Liver (tissue), 9 donors: Measurements from ENCODE around the gene AOPEP. TPM values are rescaled to one million over a fixed set of nuclear protein-coding genes. Genes with fewer than 3 reads are reported as not detected.

Experiments used
- DNase-seq: peaks from one replicate; pipeline ENCODE4 v3.0.0-alpha.2; 2017; ENCODE audit warnings: low spot score
- H3K27ac ChIP-seq, 2 donors: one replicate each; pipeline ENCODE4 v1.7.0; 2013; ENCODE audit warnings: inconsistent platforms in 2 of 2, low read length in 2 of 2, control low read depth in 1 of 2, low read depth in 1 of 2, mild to moderate bottlenecking in 1 of 2
- H3K27me3 ChIP-seq, 4 donors: one replicate each; pipeline versions ENCODE4 v1.6.1 to v1.7.0; 2013; ENCODE audit warnings: low read length in 3 of 4, inconsistent platforms in 1 of 4, mild to moderate bottlenecking in 1 of 4, moderate library complexity in 1 of 4; ENCODE audit not compliant: control insufficient read depth in 4 of 4, insufficient read depth in 4 of 4
- H3K36me3 ChIP-seq, 4 donors: one replicate each; pipeline versions ENCODE4 v1.6.1 to v1.7.0; 2013; ENCODE audit warnings: low read length in 3 of 4, mild to moderate bottlenecking in 3 of 4, low read depth in 1 of 4, moderate library complexity in 1 of 4; ENCODE audit not compliant: control insufficient read depth in 4 of 4, insufficient read depth in 3 of 4
- H3K4me1 ChIP-seq, 4 donors: one replicate each; pipeline versions ENCODE4 v1.6.1 to v1.7.0; 2013; ENCODE audit warnings: low read length in 3 of 4, mild to moderate bottlenecking in 3 of 4, moderate library complexity in 1 of 4; ENCODE audit not compliant: control insufficient read depth in 4 of 4, insufficient read depth in 4 of 4
- H3K4me3 ChIP-seq, 3 donors: one replicate each; pipeline versions ENCODE4 v1.6.1 to v1.7.0; 2013; ENCODE audit warnings: low read length in 3 of 3, control low read depth in 1 of 3, low read depth in 1 of 3, mild to moderate bottlenecking in 1 of 3
- H3K9ac ChIP-seq, 2 donors: one replicate each; pipeline ENCODE4 v1.7.0; 2013; ENCODE audit warnings: low read length in 2 of 2, mild to moderate bottlenecking in 2 of 2, moderate library complexity in 2 of 2, control low read depth in 1 of 2, low read depth in 1 of 2
- H3K9me3 ChIP-seq, 4 donors: one replicate each; pipeline versions ENCODE4 v1.6.1 to v1.7.0; 2013; ENCODE audit warnings: low read length in 3 of 4; ENCODE audit not compliant: control insufficient read depth in 4 of 4
- ATF3 ChIP-seq: IDR thresholded peaks from 2 replicates; pipeline ENCODE4 v1.6.1; 2016; ENCODE audit warnings: antibody characterized with exemption
- CTCF ChIP-seq: fragments of 150-350 bp; IDR thresholded peaks from 2 replicates; pipeline ENCODE4 v1.5.1; 2017; ENCODE audit warnings: improper control_type of control experiment, low read depth, low read length; ENCODE audit not compliant: missing input control
- EGR1 ChIP-seq, 2 donors: IDR thresholded peaks; 2 replicates each; pipeline ENCODE4 v1.6.1; 2016 to 2018; ENCODE audit warnings: antibody characterized with exemption in 2 of 2, low read depth in 2 of 2
- FOXA2 ChIP-seq: IDR thresholded peaks from 2 replicates; pipeline ENCODE4 v1.6.1; 2016; ENCODE audit warnings: antibody characterized with exemption
- GABPA ChIP-seq, 2 donors: IDR thresholded peaks in 1 of 2; conservative IDR thresholded peaks in 1 of 2; 2 replicates each; pipeline ENCODE4 v1.6.1; 2016; ENCODE audit warnings: antibody characterized with exemption in 2 of 2, mild to moderate bottlenecking in 1 of 2, moderate library complexity in 1 of 2
- HNF4A ChIP-seq, 2 donors: conservative IDR thresholded peaks; 2 replicates each; pipeline ENCODE4 v1.6.1; 2016; ENCODE audit warnings: antibody characterized with exemption in 2 of 2, mild to moderate bottlenecking in 2 of 2
- HNF4G ChIP-seq: IDR thresholded peaks from 2 replicates; pipeline ENCODE4 v1.6.1; 2016; ENCODE audit warnings: antibody characterized with exemption
- JUND ChIP-seq, 2 donors: IDR thresholded peaks; 2 replicates each; pipeline ENCODE4 v1.6.1; 2016; ENCODE audit warnings: antibody characterized with exemption in 2 of 2
- MAX ChIP-seq: IDR thresholded peaks from 2 replicates; pipeline ENCODE4 v1.6.1; 2016; ENCODE audit warnings: antibody characterized with exemption
- NR2F2 ChIP-seq: IDR thresholded peaks from 2 replicates; pipeline ENCODE4 v1.6.1; 2016; ENCODE audit warnings: antibody characterized with exemption
- RAD21 ChIP-seq, 2 donors: IDR thresholded peaks; 2 replicates each; pipeline ENCODE4 v1.6.1; 2016; ENCODE audit warnings: antibody characterized with exemption in 2 of 2, mild to moderate bottlenecking in 2 of 2
- REST ChIP-seq: IDR thresholded peaks from 2 replicates; pipeline ENCODE4 v1.6.1; 2016; ENCODE audit warnings: antibody characterized with exemption, mild to moderate bottlenecking
- RXRA ChIP-seq, 2 donors: IDR thresholded peaks; 2 replicates each; pipeline ENCODE4 v1.6.1; 2017 to 2018; ENCODE audit warnings: antibody characterized with exemption in 2 of 2, mild to moderate bottlenecking in 1 of 2
- SP1 ChIP-seq: IDR thresholded peaks from 2 replicates; pipeline ENCODE4 v1.6.1; 2018; ENCODE audit warnings: antibody characterized with exemption, mild to moderate bottlenecking
- TAF1 ChIP-seq: conservative IDR thresholded peaks from 2 replicates; pipeline ENCODE4 v1.6.1; 2016; ENCODE audit warnings: antibody characterized with exemption, mild to moderate bottlenecking
- YY1 ChIP-seq: IDR thresholded peaks from 2 replicates; pipeline ENCODE4 v1.6.1; 2016; ENCODE audit warnings: antibody characterized with exemption, mild to moderate bottlenecking
- ZBTB33 ChIP-seq: IDR thresholded peaks from 2 replicates; pipeline ENCODE4 v1.6.1; 2016; ENCODE audit warnings: antibody characterized with exemption
- WGBS: extraction: QIAGEN DNeasy Blood & Tissue Kit; methylation state at CpG from one replicate; pipeline ENCODE4 v1.1.7; 2013; 5-methylcytosine and 5-hydroxymethylcytosine counted together
- polyA plus RNA-seq, 2 donors: library from polyadenylated mRNA; stranded (reverse) in 1 of 2; unstranded in 1 of 2; fragments of 200-250 nt in 1 of 2; fragments of >200 nt in 1 of 2; fragmentation: Nextera tagmentation in 1 of 2; extraction: Ambion mirVana in 1 of 2; gene quantifications; one replicate each; pipeline versions ENCODE4 v1.2.1 to v1.2.3, GENCODE V29; 2013 to 2015
- total RNA-seq, 2 donors: library from RNA; depleted of rRNA; stranded (reverse); fragments of >200 nt; gene quantifications; one replicate each; pipeline ENCODE4 v1.2.3, GENCODE V29; 2014
- donor health status: healthy.
- donor health status: healthy.
- donor health status: healthy.
- donor health status: healthy.
- donor health status: healthy.

AOPEP gene
- total and polyA plus RNA-seq, 4 donors, result 22.2 to 77.1 (median 34.8) TPM

- TF ChIP-seq CTCF, result no peak
These were observed 403.2 kb downstream of the AOPEP start (continued) for GRCh38 chr9:95129476-95130291.

GRCh38 chr9:95130484-95130883 lies 404.0 kb downstream of the AOPEP start:
- Histone ChIP-seq H3K9ac (peak overlapping the region in 1 of 2 donors; percentile 75), H3K27ac (peak overlapping the region; percentile 37 to 51), H3K27me3 (no peaks in the 10 kb centered on the region), H3K4me3 (no peak overlapping the region), H3K4me1 (peaks cover 0 to 68% (median 53%) of the 10 kb centered on the region in 4 donors), H3K9me3 (no peaks in the 10 kb centered on the region), H3K36me3 (peaks cover 0 to 10% (median 4%) of the 10 kb centered on the region in 4 donors)
- DNase-seq, result no peak
- 39% methylated on average over 5 of the region's 5 CpGs for WGBS
- TF ChIP-seq EGR1 (IDR thresholded peaks at IDR 0.05; ENCODE audit: low read depth in 2 of 2), result no peak
- TF ChIP-seq REST, result no peak
- no peak for TF ChIP-seq MAX
- no peak for TF ChIP-seq RAD21 (IDR thresholded peaks at IDR 0.05)
- TF ChIP-seq YY1, result no peak
- TF ChIP-seq TAF1, result no peak
- TF ChIP-seq RXRA (IDR thresholded peaks at IDR 0.05), result no peak
- TF ChIP-seq HNF4G, result no peak
- no peak for TF ChIP-seq SP1
- no peak for TF ChIP-seq FOXA2
- TF ChIP-seq HNF4A (conservative IDR thresholded peaks at IDR 0.05), result no peak
- no peak for TF ChIP-seq NR2F2
- no peak for TF ChIP-seq GABPA (IDR thresholded peaks at IDR 0.05 in 1 of 2, conservative IDR thresholded peaks at IDR 0.05 in 1 of 2)
- TF ChIP-seq ATF3, result no peak
- no peak for TF ChIP-seq JUND (IDR thresholded peaks at IDR 0.05)
- no peak for TF ChIP-seq CTCF
- no peak for TF ChIP-seq ZBTB33
